PC-9 (cell line): ENCODE measurements around the gene PALLD. TPM values are rescaled to one million over a fixed set of nuclear protein-coding genes. Genes with fewer than 3 reads are reported as not detected.

ENCODE experiments used
- BruUV-seq: library from RNA; stranded (reverse); fragments of 400-500 nt; replicated peaks from 2 replicates; lab custom pipeline; 2021; lab: Mats Ljungman, UMichigan
- CTCF ChIA-PET: fragments of 300-600 bp; sonication (Branson Sonifier 250); formaldehyde crosslinking; loops from one replicate; lab custom pipeline; 2022; ENCODE audit warnings: antibody characterized with exemption; lab: Charles Lee
- POLR2A ChIA-PET: fragments of 300-600 bp; sonication (Branson Sonifier 250); formaldehyde crosslinking; loops from one replicate; lab custom pipeline; 2022; ENCODE audit warnings: antibody characterized with exemption; ENCODE audit not compliant: unreplicated experiment; lab: Charles Lee
- DNase-seq, 2 experiments: peaks; one replicate each; pipeline versions ENCODE4 v3.0.0 to v3.0.0-alpha.2; 2015 to 2022; ENCODE audit warnings: mixed read lengths in 1 of 2
- H2AFZ ChIP-seq: fragments of 200-600 bp; sonication (generic); 2 replicates; pipeline ENCODE4 v1.8.1; 2017; ENCODE audit warnings: antibody characterized with exemption
- H3F3A ChIP-seq: fragments of 200-600 bp; sonication (generic); 2 replicates; pipeline ENCODE4 v1.8.1; 2017; ENCODE audit warnings: antibody characterized with exemption, mild to moderate bottlenecking, low read depth; ENCODE audit not compliant: insufficient read depth
- H3K27ac ChIP-seq: fragments of 200-600 bp; sonication (generic); 2 replicates; pipeline ENCODE4 v1.6.1; 2016; ENCODE audit warnings: mixed run types
- H3K27me3 ChIP-seq: fragments of 200-600 bp; sonication (generic); 2 replicates; pipeline ENCODE4 v1.6.1; 2016; ENCODE audit warnings: low read depth, mixed run types; ENCODE audit not compliant: insufficient read depth
- H3K36me3 ChIP-seq: fragments of 200-600 bp; sonication (generic); 2 replicates; pipeline ENCODE4 v1.6.1; 2016; ENCODE audit warnings: low read depth, mixed run types
- H3K4me1 ChIP-seq: fragments of 200-600 bp; sonication (generic); replicated peaks from 2 replicates; pipeline ENCODE4 v1.6.1; 2016; ENCODE audit warnings: mixed run types; ENCODE audit not compliant: insufficient read depth
- H3K4me2 ChIP-seq: fragments of 200-600 bp; sonication (generic); 2 replicates; pipeline ENCODE4 v1.6.1; 2017; ENCODE audit warnings: mixed run types
- H3K4me3 ChIP-seq: fragments of 200-600 bp; sonication (generic); 2 replicates; pipeline ENCODE4 v1.6.1; 2016; ENCODE audit warnings: mixed run types
- H3K79me2 ChIP-seq: fragments of 200-600 bp; sonication (generic); 2 replicates; pipeline ENCODE4 v1.6.1; 2017; ENCODE audit warnings: low read depth, mixed run types
- H3K9me2 ChIP-seq: fragments of 200-600 bp; sonication (generic); 2 replicates; pipeline ENCODE4 v1.8.1; 2017; ENCODE audit warnings: mild to moderate bottlenecking; ENCODE audit not compliant: insufficient read depth
- H3K9me3 ChIP-seq: fragments of 200-600 bp; sonication (generic); 2 replicates; pipeline ENCODE4 v1.8.1; 2016; ENCODE audit warnings: low read depth; ENCODE audit not compliant: insufficient read depth
- H4K20me1 ChIP-seq: fragments of 200-600 bp; sonication (generic); 2 replicates; pipeline ENCODE4 v1.8.1; 2017; ENCODE audit not compliant: insufficient read depth
- CTCF ChIP-seq: fragments of 200-600 bp; sonication (generic); conservative IDR thresholded peaks from 2 replicates; pipeline ENCODE4 v1.6.1; 2017; ENCODE audit warnings: mixed run types, antibody characterized with exemption, mild to moderate bottlenecking, moderate library complexity
- EZH2 ChIP-seq: fragments of 200-600 bp; sonication (generic); IDR thresholded peaks from 2 replicates; pipeline ENCODE4 v1.8.0; 2017; ENCODE audit warnings: antibody characterized with exemption, low read depth
- intact Hi-C: fragments of 100-400 bp; cut with micrococcal nuclease; formaldehyde crosslinking; loops from one replicate; pipeline ENCODE4 v1.10.0; 2022; ENCODE audit not compliant: unreplicated experiment
- total RNA-seq: library from RNA; stranded (reverse); gene quantifications from 2 replicates; pipeline ENCODE4 v1.2.3, GENCODE V29; 2021

The PALLD gene
- total RNA-seq, 1 experiment from 2014 or later: 156 TPM

- no peak for DNase-seq
- ChIA-PET CTCF (no interaction called here), POLR2A (no interaction called here)
- no TSS peak for BruUV-seq
- no peaks in the 10 kb centered on the region for H3K9me2 ChIP-seq
- no peaks in the 10 kb centered on the region for H3K36me3 ChIP-seq
- no peaks in the 10 kb centered on the region for H3K27me3 ChIP-seq
- intact Hi-C loops: no loop called here
- no peak overlapping the region for H3K4me2 ChIP-seq
- no peaks in the 10 kb centered on the region for H3K79me2 ChIP-seq
- H3K9me3 ChIP-seq: no peaks in the 10 kb centered on the region
- H4K20me1 ChIP-seq: no peaks in the 10 kb centered on the region
- H3K4me1 ChIP-seq: no peaks in the 10 kb centered on the region
- no peak overlapping the region for H3K27ac ChIP-seq
- H3K4me3 ChIP-seq: no peak overlapping the region
- H3F3A ChIP-seq: no peaks in the 10 kb centered on the region
- H2AFZ ChIP-seq: no peak overlapping the region
- TF ChIP-seq CTCF (no peak), EZH2 (no peak)
Measured at GRCh38 chr4:168853770-168854169, 356.9 kb downstream of the PALLD start.

- Histone ChIP-seq H3K4me1 (no peaks in the 10 kb centered on the region), H3K9me2 (no peaks in the 10 kb centered on the region), H3K4me2 (no peak overlapping the region), H3K9me3 (no peaks in the 10 kb centered on the region), H3K79me2 (no peaks in the 10 kb centered on the region), H4K20me1 (no peaks in the 10 kb centered on the region), H3K27ac (no peak overlapping the region), H3K36me3 (no peaks in the 10 kb centered on the region), H3K4me3 (no peak overlapping the region), H3F3A (no peaks in the 10 kb centered on the region), H3K27me3 (no peaks in the 10 kb centered on the region), H2AFZ (no peak overlapping the region)
- no TSS peak for BruUV-seq
- POLR2A ChIA-PET: interaction anchor here (0.6 kb wide), 1 partner anchor 122 kb away, joined by 3 read pairs; no protein-coding TSS in a partner anchor
- no peak for TF ChIP-seq EZH2
- TF ChIP-seq CTCF: no peak
- DNase-seq: no peak
- intact Hi-C loops: no loop called here
- CTCF ChIA-PET: no interaction called here
Measured at GRCh38 chr4:168854350-168854921, 357.6 kb downstream of the PALLD start.

GRCh38 chr4:168856312-168856711, 359.5 kb downstream of the PALLD start:
- H3K36me3 ChIP-seq: no peaks in the 10 kb centered on the region
- TF ChIP-seq EZH2 (no peak), CTCF (no peak)
- no peaks in the 10 kb centered on the region for H3K9me3 ChIP-seq
- H3K27ac ChIP-seq: no peak overlapping the region
- H4K20me1 ChIP-seq: no peaks in the 10 kb centered on the region
- POLR2A ChIA-PET: no interaction called here
- H3K4me1 ChIP-seq: no peaks in the 10 kb centered on the region
- no peaks in the 10 kb centered on the region for H3K79me2 ChIP-seq
- BruUV-seq: no TSS peak
- H3F3A ChIP-seq: no peaks in the 10 kb centered on the region
- intact Hi-C loops: no loop called here
- CTCF ChIA-PET: no interaction called here
- no peaks in the 10 kb centered on the region for H3K27me3 ChIP-seq
- no peak overlapping the region for H3K4me3 ChIP-seq
- DNase-seq: no peak
- H3K9me2 ChIP-seq: no peaks in the 10 kb centered on the region
- no peak overlapping the region for H2AFZ ChIP-seq
- no peak overlapping the region for H3K4me2 ChIP-seq
